GM18870 (cell line): ENCODE results near the gene TMEM120B.
"Not testable (repeated sequence)": the region's sequence is repeated elsewhere in the genome, so short reads cannot be mapped to it uniquely, and the experiment has no call there.

Experiments used
- ATAC-seq: cut with Tn5 transposase; IDR thresholded peaks from one replicate; pipeline ENCODE4 v1.9.1; 2021; ENCODE audit warnings: moderate library complexity; ENCODE audit not compliant: unreplicated experiment

The TMEM120B gene

GRCh38 chr12:121708313-121709063, 4.1 kb upstream of the TMEM120B start:
- no peak for ATAC-seq

- not testable (repeated sequence) for ATAC-seq
Observed at GRCh38 chr12:121709064-121709424, 3.5 kb upstream of the TMEM120B start.

- no peak for ATAC-seq
Observed at GRCh38 chr12:121709478-121709961, 3.0 kb upstream of the TMEM120B start.

- ATAC-seq = no peak
Observed at GRCh38 chr12:121711361-121712189, 977 bp upstream of the TMEM120B start.

- no peak for ATAC-seq
Observed at GRCh38 chr12:121712190-121712460, 427 bp upstream of the TMEM120B start.

- no peak for ATAC-seq
Observed at GRCh38 chr12:121713257-121713777, 765 bp downstream of the TMEM120B start.

- ATAC-seq = no peak
Observed at GRCh38 chr12:121713793-121714192, 1.2 kb downstream of the TMEM120B start.

GRCh38 chr12:121715055-121715454, 2.5 kb downstream of the TMEM120B start:
- not testable (repeated sequence) for ATAC-seq

GRCh38 chr12:121715862-121716435, 3.4 kb downstream of the TMEM120B start:
- ATAC-seq = no peak

- no peak for ATAC-seq
Observed at GRCh38 chr12:121717041-121717699, 4.6 kb downstream of the TMEM120B start.

GRCh38 chr12:121718653-121719239, 6.2 kb downstream of the TMEM120B start:
- ATAC-seq = no peak

GRCh38 chr12:121719926-121720414, 7.4 kb downstream of the TMEM120B start:
- ATAC-seq = no peak

- no peak for ATAC-seq
Observed at GRCh38 chr12:121720762-121721161, 8.2 kb downstream of the TMEM120B start.

- no peak for ATAC-seq
Observed at GRCh38 chr12:121722511-121722910, 10.0 kb downstream of the TMEM120B start.

- ATAC-seq = no peak
Observed at GRCh38 chr12:121723200-121723599, 10.6 kb downstream of the TMEM120B start.

- no peak for ATAC-seq
Observed at GRCh38 chr12:121724925-121725324, 12.4 kb downstream of the TMEM120B start.

- ATAC-seq = no peak
Observed at GRCh38 chr12:121725423-121725822, 12.9 kb downstream of the TMEM120B start.

GRCh38 chr12:121729021-121729420, 16.5 kb downstream of the TMEM120B start:
- ATAC-seq = no peak

- ATAC-seq = no peak
Observed at GRCh38 chr12:121731473-121731872, 18.9 kb downstream of the TMEM120B start.

- ATAC-seq = no peak
Observed at GRCh38 chr12:121733849-121734248, 21.3 kb downstream of the TMEM120B start.
